Left kidney (tissue), 2 donors: ENCODE measurements around the gene P2RY6. TPM values are rescaled to one million over a fixed set of nuclear protein-coding genes. Genes with fewer than 3 reads are reported as not detected.
"Not testable (repeated sequence)": the region's sequence is repeated elsewhere in the genome, so short reads cannot be mapped to it uniquely, and the experiment has no call there.

Source experiments
- DNase-seq: peaks from one replicate; pipeline ENCODE4 v3.0.0-alpha.2; 2013
- polyA plus RNA-seq: library from polyadenylated mRNA; unstranded; fragments of 120-200 nt; gene quantifications from one replicate; pipeline ENCODE4 v1.2.1, GENCODE V29; 2013; ENCODE audit not compliant: insufficient read length

P2RY6 gene
- polyA plus RNA-seq, 1 donor, result 0.85 TPM

GRCh38 chr11:73259406-73260126, 12.6 kb upstream of the P2RY6 start:
- DNase-seq, result no peak

- DNase-seq, result no peak
These were observed 12.0 kb upstream of the P2RY6 start for GRCh38 chr11:73260127-73260457.

- no peak for DNase-seq
These were observed 9.2 kb upstream of the P2RY6 start for GRCh38 chr11:73262851-73263495.

DNA sequence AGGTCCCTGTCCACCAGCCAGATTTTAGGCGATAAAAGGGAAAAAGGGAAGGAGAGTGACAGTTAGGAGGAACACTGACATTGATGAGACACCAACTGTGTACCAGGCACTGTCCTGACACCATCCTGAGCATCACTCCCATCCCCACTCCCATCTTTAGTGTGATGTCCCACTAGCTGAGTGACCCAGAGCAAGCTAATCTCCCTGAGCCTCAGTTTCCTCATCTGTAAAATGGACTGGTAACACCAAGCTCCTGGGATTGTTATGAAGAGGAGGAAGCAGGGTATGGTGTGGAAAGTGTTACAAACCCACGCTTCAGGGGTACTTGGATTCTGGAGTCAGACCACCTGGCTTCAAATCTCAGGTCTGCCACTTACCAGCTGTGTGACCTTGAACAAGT, 8.5 kb upstream of the P2RY6 start:
- DNase-seq, result no peak

DNA sequence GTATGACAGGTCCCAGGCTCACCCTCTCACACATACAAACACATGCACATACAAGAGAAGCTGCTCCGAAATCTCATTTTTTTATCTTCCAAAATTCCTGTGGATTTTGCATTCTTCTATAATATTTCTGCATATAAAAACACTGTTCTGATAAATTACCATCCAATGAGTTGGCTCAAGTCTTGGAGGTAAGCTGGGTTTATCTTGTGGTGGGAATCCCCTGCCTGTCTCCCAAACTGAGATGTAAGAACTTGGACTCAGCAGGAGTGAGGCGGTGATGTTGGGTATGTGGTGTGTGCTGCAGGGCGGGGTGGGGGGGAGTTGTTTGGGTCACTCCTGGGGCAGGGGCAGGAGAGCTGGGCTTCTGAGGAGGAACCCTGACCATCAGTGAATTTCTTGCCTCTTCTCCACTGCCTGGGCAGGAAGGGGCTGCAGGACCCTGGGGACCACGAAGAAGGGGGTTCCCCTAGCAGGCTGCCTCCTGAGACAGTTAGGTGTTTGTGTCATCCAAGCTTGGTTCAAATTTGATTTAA, 6.8 kb upstream of the P2RY6 start:
- no peak for DNase-seq

DNA sequence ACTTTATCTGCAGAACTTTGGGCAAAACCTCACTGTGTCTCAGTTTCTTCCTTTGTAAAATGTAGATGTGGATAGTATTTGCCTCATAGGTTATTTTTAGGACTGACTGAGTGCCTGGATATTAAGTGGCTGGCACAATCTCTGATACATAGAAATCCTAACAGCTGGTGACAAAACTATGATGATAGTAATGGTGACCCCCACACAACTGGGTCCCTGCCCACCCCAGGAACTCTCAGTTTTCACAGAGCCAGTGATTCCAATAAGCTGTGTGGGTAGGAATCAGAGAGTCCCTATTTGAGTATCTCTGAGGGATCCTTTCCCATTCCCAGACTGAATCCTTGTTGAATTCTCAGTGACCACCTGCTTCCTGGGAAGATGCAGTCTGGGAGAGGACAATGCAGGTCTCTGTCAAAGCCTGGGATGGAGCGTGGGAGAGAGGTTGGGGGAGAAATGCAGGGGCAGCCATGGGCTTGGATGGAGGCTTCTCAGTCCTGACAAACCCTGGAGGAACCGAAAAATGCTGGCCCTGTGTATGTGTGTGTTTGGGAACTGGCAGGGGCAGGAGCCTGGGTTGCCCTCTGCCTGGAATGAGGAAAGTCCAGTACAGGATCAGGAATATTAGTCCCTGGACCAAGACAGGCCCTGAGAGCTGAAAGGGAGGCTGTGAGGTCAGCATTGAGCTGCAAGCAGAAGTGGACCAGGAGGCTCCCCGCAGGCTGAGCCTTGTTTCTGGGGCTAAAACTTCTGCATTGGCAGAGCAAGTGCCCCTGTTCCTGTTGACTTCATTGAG, 6.1 kb upstream of the P2RY6 start:
- DNase-seq, result no peak

DNA sequence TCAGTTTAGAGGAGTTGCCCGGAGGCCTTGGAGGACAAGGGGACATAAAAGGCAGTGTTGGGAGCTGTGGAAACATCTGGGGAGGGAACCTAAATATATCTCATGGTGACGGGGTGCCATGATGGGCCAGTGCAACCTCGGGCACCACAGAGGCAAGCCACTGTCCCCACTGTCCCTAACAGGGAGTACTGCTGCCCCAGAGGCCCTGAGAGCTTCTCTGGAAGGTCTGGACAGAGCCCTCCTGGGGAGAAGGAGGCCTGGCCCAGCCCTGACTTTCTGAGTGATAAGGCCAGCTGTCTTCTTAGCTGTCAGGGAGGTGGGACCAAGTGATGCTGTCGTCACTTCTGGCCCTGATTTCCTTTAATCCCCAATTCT, 5.5 kb upstream of the P2RY6 start:
- DNase-seq, result no peak

DNA sequence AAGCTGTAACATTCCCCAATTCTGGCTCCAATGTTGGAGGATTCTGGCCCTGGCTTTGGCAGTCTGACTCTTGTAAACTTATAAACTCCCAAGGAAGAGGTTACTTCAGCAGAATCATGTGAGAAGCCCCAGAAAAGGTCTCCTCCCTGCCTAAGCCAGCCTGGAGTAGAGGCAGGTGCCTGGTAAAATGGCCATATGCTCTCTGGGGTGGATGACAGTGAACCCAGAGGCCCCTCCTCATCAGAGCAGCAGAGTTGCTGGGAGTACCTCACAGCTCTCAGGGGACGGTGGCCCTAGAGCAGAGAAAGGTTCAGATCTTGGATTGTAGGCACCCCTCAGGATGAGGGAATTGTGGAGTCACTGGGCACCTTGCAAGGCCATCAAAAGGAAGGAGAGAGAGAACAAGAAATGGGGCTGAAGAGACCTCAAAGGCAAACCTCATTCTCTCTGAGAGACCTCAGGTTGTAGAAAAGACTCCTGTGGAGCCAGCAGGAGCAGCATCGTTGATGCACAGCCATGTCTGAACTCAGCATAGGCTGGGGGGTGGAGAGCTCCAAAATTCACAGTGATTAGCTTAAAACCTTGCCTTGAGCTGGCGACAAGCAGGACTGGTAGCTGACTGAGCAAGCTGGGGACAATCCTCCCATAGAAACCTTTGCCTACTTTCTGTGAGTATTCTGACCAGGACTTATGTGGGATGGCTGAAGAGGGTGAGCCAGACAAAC, 4.9 kb upstream of the P2RY6 start:
- no peak for DNase-seq

DNA sequence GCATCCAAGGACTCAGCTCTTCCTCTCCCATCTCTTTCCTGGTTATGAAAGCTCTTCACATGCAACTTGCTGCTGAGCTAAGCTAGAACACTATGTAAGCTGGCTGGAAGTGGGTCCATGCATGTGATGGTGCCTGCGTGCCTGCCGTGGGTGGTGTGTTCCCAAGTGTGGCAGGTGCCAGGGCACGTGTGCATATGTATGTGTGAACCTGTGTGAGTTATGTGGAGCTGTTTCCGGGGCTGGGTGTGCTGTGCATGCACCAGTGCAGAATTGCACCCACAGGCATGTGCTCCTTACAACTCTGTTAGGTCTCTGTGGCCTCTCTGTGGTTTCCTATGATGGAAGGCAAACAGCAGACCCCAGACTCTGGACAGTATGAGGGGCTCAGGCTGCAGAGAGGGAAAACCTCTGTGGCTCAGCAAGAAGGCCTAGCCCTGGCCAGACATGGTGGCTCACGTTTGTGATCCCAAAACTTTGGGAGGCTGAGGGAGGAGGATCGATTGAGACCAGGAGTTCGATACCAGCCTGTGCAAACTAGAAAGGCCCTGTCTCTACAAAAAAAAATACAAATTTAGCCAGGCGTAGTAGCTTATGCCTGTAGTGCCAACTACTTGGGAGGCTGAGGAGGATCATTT, 4.1 kb upstream of the P2RY6 start:
- no peak for DNase-seq

- DNase-seq, result no peak
These were observed 3.4 kb upstream of the P2RY6 start for GRCh38 chr11:73268671-73269271.

DNA sequence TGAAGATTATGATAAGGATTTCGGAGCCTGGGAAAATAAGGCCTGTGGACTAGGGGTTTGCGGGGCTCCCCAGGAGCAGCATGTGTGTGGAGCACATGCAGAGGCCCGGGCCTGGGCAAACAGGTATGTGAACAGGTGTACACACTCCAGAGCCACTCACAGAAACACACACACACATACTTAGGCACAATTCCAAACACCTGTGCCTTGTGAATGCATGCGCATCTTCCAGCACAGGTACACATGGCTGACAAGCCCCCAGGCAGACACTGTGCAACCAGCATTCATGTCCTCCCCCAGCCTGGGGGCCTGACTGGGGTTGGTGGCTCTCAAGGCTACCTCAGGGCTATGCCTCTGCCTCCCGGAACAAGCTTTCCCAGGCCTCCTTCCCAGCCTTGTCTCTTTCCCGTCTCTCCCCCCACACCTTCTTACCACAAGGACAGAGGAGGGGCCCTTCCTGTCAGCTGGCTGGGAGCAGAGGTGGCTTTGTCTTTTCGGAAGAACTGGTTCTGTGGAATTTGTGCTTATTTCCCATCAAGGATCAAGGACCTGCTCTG, 2.6 kb upstream of the P2RY6 start:
- DNase-seq, result no peak

- no peak for DNase-seq
These were observed 1.9 kb upstream of the P2RY6 start for GRCh38 chr11:73270016-73270854.

GRCh38 chr11:73270855-73271477, 1.2 kb upstream of the P2RY6 start:
- DNase-seq, result no peak

DNA sequence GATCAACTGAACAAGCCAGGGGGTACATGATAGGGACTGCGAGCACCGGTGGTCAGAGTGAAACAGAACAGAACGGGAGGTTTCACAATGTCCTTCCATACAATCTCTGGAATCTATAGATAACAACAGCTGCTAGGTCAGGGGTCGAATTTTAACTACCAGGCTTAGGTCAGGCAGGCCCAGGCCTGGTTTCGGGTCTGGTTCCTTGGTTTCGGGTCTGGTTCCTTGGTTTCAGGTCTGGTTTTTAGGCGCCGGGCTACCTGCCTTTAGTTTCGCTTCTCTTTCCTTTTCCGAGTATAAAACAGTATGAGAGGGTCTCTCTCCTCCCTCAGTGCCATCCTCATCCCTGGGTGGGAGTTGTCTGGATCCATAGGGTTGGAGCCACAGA, 666 bp upstream of the P2RY6 start:
- not testable (repeated sequence) for DNase-seq

- DNase-seq, result no peak
These were observed 521 bp downstream of the P2RY6 start for GRCh38 chr11:73272680-73273038.

DNA sequence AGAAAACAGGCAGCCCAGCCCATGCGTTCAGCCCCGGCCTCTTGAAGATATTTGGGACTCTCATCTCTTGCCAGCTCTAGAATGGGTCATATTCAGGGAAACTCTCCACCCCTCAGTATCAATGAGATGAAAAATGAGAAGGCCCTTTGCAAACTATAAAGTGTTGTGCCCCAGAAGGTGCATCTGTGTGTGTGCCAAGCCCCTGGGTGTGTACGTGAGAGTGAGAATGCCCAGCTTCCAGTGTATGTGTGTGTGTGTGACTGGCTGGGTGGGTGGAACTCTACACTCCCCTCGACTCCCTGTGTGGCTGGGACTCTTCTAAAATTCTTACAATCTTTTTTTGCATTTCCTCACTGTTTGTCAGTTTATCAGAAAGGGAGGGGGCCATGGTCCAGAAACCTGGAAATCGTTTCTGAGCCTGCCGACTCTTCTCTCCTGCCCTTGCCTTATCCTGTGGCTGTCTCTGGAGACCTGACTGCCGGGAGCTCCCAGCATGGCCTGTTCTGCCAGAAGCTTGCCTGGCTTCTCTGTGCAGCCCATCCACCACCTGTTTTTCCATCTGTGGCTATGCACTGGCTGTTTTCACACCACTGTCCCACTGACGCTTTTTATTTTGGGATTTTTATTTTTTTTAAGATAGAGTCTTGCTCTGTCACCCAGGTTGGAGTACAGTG, 1.2 kb downstream of the P2RY6 start:
- no peak for DNase-seq

DNA sequence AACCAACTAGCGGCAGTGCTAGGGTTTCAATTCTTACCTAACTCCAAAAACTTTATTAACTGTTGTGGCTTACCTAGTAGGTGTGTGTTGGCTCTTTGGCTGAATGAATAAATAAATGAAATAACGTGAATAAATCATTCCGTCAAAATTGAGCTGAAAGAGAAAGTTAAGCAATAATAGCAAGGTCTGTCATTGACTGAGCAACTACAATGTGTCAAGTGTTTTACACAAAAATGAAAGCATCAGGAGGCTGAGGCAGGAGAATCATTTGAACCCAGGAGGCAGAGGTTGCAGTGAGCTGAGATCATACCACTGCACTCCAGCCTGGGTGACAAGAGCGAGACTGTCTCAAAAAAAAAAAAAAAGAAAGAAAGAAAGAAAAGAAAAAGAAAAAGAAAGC, 2.1 kb downstream of the P2RY6 start:
- not testable (repeated sequence) for DNase-seq

DNA sequence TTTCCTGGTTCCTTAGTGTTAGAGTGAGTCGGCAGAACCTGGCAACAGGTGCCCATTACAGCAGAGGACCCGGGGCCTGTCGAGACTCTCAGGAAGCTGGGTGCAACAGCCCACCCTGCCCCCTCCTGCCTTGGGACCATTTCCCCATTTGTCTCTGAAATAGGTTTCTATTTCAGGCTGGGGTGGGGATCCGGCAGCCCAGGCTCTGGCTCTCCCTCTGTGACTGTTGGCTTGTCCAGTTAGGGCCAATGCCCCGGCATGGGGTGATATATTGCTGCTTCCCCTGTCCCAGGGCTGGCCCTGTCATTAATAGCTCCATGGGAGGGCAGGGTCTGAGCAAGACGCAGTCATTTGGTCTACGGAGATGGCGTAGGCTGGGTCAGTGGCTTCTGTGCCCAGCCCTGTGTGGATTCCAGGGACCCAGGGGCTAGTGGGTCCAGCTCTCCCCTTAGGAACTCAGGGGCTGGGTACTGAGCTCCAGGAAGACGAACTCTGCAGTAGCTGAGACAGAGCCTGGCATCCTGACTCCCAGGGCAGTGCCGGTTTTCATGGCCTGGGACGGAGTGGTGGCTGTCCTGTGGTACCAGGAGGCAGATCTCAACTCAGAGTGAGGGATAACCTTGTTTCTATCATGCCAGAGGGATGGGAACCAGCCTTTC, 2.7 kb downstream of the P2RY6 start:
- no peak for DNase-seq

DNA sequence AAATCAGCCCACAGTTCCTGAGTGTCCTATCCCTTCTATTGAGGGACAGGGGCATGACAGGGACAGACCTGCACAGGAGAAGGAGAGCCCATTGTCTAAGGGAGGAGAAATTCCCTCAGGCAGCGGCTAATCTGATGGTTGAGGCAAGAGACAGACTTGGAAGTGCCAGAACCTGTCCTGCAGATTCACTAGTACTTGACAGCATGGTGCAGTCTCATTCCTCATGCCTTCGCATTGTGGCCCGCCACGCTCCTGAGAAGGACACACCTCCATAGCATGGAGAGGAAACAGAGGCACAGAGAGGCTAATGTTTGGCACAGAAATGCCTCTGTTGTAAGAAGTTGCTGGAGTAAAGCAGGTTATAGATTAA, 3.2 kb downstream of the P2RY6 start:
- no peak for DNase-seq
